NCI-H345 (cell line): ENCODE measurements around the gene CSRP1.
"Not testable (repeated sequence)": the region's sequence is repeated elsewhere in the genome, so short reads cannot be mapped to it uniquely, and the experiment has no call there.

Experiments
- DNase-seq: peaks from one replicate; lab custom pipeline; 2025; lab: John Stamatoyannopoulos, UW

CSRP1 gene

DNA sequence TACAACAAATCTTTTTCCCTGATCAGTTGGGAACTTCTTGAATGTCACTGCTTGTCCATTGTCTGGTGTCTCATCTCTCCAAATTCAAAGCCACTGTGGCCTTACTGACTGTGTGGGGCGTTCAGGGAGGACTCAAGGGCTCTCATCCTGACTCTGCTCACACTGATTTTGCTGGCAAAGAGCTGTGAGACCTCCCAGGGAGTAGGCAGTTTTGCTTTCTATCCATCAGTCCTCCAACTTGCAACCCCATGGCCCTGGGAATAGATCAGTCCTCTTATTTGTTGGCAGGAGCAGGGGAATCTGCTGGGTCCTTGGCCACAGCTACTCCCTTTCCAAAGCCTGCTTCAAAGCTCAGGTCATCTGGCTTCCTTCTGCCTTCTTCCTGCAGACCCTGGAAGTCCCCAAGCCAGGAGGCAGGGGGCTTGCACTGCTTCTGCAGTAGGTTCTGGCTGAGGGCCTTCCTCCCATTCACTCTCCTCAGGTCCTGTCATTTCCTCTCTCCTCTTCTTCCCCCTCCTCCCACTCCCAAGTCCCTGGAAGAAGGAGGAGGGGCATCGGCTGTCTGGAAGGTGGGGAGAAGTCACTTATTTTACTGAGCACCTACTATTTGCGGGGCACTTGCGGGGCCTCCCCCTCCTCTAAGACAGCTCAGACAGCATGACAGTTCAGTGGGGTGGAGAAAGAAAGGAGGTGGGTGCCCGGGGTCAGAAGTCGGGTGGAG is 31.1 kb upstream of the CSRP1 start:
- DNase-seq, result peak; percentile 22

DNA sequence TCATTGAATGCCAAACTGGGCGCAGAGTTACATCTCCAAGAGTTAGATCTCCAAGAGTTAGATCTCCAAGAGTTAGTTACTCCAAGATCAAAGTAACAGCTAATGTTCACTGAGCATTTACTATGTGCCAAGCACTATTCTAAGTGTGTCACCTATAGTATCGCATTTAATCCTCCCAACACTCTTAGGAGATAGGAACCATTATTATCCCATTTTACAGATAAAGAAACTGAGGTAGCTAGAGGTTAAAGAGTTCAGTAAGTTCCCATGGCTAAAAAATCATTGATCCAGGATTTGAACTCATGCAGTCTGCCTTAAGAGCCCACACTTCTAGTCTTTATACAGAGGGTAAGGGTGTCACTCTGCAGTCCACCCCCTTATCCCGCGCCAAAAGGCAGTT is 30.5 kb upstream of the CSRP1 start:
- DNase-seq, result no peak

DNA sequence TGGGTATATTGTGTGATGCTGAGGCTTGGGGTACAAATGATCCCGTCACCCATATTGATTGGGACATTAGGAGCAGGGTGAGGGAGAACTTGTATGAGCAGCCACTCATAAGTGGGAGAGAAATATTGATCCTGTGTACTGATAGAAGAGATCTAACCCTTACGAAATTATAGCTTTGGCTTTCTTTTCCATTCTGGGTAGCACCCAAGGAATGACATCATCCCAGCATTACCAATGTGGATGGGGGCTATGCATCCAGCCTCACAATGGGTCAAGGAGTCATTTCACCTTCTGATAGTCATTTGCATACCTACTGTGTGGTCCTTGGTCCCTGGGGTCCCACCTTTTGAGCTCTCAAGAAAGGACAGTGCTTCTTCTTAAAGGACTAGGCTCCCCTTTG is 30.1 kb upstream of the CSRP1 start:
- DNase-seq, result no peak

DNA sequence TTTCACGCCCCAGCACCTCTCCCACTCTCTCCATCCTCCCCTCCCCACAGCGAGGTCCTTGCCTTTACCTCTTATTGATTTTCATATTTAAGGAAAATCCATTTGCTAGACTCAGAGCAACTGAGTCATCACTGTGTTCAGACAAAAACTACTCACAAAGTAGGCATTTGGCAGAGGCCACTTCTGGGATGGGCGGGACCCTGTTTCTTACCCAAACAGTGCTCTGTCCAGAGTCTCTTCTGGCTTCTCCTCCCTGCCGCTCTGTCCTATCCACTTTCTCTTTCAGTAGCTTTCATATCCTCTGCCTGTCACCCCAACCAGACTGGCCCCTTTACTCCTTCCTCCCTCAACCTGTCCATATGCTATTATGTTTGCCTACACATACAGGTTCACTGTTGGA is 29.6 kb upstream of the CSRP1 start:
- DNase-seq, result no peak

DNA sequence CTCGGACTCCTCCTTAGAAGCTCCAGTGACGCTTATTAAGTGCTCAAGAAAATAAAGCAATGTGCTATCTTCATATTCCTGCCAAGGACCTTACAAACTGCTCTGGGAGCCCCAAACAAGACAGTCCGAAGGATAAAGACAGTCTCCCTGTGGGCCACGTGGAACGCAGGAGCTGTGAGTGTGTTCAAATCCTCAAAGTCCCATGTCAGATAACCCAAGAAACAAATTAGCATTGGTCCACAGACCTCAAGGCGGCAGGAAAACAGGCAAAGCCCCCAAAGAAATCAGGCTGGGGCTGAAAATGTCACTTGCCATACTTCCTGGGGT is 29.0 kb upstream of the CSRP1 start:
- DNase-seq, result no peak

DNA sequence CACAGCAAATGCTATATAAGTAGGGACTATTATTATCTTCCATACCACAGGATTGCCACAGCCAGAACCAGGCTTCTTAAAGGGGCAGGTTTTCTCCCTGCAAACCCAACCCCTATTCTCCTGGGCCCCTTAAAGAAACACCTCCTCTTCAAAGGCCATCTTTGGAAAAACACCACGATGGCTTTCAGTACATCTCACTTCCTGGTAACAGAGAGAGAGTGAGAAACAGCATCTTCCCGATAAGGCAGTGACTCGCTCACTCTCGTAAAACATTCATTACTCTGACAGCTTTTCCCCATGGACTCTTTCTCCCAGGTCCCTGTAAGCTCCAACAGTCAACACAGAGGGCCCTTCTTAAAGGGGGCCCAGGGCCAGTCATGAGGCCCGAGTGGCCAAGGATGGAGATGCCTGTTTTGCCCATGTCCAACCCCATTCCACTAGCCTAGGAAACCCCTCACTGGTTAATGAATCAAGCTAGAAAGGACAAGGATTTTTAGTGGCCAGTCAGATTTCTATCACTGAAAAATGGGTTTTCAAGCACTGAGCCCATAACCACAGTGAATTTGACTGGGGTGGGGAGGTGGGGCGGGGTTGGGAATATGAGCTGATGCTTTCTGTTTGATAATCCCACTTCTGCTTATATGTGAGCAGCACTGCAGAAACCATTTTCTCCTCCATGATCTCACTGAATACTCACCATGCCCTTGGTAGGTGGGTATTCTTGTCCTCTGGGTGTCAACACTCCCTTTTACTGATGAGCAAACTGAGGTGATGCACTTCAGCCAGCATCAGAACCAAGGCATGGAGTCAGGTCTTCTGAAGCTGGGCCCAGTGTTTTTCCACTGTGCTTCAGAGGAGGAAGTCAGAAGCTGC is 28.4 kb upstream of the CSRP1 start:
- no peak for DNase-seq

DNA sequence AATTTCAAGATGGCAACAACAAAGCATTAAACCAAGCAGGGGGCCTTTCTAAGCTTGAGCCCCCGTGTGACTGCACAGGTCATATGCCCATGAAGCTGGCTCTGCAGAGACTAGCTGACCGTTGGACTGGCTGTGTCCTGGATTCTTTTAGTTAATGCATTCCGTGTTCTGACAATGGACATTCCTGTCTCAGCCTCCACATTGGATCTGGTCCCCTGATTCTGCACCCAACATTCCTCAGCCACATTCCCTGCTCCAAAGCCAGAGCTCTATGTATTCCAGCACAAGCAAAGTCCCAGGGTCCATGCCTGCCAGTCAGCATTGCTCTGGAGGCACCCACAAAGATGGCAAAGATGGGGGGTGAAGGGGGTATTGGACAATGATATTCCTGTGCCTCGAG is 26.9 kb upstream of the CSRP1 start:
- no peak for DNase-seq

DNA sequence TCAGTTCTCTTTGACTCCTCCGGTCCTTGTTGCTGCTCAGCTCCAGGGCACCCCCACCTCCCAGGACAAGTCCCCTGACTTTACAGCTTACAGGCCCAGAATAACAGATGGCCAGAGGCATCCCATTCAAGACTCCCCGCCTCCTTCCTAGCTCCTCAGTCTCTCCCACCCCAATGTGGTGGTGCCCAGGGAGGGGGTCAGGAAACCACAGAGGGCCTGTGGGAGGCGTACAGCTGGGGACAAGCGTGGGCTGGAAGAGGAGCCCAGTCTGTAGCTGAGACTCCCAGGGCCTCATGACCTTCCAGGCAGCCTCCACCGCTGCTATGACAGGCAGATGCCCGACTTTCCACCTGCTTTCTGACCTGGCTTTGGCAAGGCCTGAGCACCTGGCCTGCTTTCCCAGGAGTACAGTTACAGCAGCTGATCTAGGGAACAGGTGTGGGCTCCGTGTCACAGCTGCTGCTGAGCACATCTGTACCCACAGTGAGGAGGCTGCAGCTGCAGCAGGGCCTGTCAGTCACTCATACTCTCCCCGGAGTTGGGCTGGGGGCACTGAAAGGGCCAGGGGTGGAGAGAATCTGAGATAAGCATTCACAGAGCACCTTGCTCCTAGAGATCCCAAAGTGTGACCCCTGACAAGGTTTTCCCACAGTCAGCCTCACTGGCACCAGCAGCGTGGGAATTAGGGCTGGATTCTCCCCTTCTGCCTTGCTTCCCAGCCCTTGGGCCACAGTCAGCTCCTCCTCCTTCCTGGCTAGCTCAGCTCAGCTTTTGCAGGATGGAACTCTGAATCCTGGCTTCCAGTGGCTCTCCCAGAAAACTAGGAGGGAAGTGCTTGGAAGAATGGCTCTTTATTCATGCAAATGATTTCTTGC is 24.9 kb upstream of the CSRP1 start:
- DNase-seq, result peak; percentile 37

DNA sequence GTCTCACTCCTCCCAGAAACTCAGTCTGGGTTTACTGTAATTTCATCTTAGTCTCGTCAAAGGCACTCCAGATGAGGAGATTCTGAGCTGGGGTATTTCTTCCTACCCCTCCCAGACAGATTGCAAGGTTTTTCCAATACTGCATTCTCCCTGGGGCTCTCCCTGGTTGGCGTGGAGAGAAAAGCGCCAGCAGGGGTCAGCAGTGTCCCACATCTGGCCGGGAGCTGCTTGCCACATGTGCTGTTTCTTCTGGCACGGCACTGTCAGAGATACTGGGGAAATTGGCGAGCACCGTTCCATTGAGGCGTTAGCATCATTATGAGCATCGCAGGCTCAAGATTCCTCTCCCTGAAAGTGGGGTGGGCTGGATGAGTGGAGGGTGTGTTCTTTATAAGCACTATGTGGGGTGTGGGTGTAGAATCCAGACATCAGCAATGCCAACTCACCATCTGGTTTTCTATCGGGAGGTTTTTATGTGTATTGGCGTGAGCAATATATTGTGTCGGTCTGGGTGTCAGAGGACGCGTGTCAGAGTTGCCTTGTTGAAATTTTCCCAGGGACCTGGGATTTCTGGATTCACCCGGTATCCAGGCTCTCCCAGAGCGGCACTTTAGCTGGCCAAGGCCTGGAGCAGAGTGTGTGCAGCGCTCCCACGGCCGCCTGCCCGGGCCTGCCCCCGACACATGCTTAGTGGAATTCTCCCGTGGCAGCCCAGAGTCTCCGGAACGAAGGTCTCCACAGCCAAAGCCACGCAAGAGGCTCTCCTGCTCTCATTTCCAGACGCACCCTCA is 24.0 kb upstream of the CSRP1 start:
- peak; percentile 65 for DNase-seq

DNA sequence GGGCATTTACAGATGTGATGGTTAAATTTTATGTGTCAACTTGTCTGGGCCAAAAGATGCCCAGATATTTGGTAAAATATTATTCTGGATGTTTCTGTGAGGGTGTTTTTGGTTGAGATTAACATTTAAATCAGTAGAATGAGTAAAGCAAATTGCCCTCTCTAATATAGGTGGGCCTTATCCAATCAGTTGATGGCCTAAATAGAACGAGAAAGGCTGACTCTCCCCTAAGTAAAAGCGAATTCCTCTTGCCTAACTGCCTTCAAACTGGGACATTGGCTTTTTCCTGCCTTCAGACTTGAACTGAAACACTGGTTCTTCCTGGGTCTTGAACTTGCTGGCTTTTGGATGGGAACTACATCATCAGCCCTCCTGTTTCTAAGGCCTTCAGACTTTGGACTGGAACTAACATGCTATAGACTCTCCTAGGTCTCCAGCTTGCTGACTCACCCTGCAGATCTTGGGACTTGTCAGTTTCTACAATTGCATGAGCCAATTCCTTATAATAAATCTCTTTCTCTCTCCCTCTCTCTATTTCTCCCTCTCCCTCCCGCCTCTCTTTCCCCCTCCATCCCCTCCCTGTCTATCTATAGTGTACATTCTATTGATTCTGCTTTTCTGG is 21.8 kb upstream of the CSRP1 start:
- no peak for DNase-seq

DNA sequence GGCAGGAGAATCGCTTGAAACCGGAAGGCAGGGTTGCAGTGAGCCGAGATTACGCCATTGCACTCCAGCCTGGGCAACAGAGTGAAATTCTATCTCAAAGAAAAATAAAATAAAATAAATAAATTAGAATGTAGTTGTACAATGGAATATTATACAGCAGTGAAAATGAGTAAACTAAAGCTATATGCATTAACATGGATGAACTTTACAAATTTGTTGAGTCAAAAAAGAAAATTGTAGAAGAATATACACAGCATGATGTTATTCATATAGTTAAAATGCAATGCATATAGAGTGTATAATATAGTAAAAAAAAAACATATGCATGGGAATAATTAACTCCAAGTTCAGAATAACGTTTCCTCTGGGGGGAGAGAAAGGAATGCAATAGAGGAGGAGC is 21.0 kb upstream of the CSRP1 start:
- DNase-seq, result no peak

DNA sequence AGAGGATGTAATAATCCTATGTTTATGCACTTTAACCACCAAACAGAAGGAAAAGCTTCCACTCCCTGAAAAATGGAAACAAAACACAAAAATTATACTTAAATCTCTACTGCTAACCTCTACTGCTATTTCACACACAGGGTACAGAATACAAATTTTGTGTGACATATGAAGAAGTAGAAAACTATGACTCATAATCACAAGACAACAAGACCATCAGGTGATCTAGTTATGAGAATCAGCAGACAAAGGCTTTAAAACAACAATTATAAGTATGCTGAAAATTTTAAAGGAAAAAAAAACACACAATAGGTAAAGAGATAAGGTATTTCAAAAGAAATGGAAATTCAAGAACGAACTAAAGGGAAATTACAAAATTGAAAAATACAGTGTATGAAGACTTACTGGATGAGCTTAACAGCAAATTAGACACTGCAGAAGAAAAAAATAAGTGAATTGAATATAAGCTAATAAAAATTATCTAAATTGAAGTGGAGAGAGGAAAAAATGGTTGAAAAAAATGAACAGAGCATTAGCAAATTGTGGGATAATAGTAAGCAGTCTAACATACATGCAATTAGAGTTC is 18.4 kb upstream of the CSRP1 start:
- no peak for DNase-seq

DNA sequence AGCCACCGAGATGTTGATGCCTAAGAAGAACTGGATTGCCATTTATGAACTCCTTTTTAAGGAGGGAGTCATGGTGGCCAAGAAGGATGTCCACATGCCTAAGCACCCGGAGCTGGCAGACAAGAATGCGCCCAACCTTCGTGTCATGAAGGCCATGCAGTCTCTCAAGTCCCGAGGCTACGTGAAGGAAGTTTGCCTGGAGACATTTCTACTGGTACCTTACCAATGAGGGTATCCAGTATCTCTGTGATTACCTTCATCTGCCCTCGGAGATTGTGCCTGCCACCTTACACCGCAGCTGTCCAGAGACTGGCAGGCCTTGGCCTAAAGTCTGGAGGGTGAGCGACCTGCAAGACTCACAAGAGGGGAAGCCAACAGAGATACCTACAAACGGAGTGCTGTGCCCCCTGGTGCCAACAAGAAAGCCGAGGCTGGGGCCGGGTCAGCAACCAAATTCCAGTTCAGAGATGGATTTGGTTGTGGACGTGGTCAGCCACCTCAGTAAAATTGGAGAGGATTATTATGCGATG is 13.2 kb upstream of the CSRP1 start:
- DNase-seq, result not testable (repeated sequence)

DNA sequence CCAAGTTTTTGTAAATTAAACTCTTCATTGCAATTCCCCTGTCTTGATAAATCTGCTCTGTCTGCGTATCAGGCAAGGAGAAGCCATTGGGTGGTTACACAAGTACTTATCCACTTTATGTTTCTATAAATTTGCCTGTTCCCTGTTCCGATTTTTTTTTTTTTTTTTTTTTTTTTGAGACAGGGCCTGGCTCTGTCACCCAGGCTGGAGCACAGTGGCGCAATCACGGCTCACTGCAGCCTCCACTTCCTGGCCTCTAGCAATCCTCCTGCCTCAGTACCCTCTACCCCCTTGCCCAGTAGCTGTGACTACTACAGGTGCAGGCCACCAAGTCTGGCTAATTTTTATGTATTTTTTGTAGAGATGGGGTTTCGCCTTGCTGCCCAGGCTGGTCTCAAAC is 11.1 kb upstream of the CSRP1 start:
- DNase-seq, result no peak

DNA sequence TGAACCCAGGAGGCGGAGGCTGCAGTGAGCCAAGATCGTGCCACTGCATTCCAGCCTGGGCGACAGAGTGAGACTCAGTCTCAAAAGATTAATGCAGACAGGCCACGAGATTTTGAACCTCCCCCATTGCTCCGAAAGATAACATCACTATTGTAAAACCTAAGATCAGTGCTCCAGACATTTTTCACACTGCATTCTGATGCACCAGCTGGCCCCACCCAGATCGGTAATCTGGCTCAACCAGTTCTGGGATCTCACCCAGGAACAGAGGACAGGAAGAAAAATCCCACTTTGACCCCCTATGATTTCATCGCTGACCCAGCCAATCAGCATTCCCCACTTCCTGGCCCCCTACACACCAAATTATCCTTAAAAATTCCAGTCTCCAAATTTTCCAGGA is 10.7 kb upstream of the CSRP1 start:
- no peak for DNase-seq

DNA sequence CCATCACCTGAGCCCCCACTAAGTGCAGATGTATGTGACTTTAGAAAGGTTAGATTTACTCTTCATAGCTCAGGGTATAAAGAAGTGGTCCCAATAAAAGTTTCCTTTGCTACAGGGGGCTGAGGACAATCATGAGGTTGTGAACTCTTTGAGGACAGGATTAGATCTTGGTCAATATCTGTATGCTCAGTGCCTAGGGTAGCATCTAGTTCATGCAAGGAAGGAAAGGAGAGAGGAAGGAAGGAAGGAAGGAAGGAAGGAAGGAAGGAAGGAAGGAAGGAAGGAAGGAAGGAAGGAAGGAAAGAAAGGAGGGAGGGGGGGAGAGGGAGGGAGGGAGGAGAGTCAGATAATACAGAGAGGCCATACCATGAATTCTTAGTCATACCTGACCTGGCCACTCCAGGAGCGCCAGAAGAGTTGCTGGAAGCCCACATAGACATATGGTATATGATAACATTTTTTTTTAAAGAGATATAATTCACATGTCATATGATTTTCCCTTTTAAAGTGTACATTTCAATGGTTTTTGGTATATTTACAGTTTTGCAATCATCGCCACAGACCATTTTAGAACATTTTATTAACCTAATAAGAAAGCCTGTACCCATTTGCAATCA is 9.7 kb upstream of the CSRP1 start:
- DNase-seq, result no peak

DNA sequence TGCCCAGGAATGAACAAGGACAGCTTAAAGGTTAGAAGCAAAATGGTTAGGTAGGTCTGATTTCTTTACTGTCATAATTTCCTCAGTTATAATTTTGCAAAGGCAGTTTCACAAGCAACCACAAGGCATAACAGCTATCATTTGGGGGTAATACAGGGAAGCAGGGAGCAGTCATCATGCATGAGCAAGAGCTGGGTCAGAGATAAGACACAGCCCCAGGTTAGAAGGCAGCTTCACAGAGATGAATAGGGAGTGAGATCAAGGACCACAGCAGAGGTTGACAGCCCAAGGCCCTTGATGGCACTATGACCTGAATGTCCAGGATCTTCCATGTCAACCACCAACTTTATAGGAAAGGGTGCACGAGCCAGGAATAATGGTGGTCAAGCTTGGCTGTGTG is 9.0 kb upstream of the CSRP1 start:
- no peak for DNase-seq

DNA sequence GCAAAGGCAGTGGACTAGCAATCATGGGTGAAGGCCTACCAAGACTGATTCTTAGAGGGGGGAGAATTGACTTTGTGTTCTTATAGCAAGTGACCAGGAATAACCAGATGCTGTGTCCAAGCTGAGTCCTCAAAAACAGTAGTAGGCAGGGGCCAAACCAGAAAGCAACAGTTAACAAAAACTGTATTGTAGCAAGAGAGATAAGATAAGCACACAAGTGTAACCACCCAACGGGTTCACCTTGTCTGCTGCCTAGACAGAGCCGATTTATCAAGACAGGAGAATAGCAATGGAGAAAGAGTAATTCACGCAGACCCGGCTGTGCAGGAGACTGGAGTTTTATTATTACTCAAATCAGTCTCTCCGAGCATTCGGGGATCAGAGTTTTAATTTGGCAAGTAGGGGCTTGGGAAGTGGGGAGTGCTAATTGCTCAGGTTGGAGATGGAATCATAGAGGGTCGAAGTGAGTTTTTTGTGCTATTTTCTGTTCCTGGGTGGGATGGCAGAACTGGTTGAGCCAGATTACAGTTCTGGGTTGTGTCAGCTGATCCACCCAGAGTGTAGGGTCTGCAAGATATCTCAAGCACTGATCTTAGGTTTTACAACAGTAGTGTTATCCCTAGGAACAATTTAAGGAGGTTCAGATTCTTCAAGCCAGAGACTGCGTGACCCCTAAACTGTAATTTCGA is 8.3 kb upstream of the CSRP1 start:
- no peak for DNase-seq

DNA sequence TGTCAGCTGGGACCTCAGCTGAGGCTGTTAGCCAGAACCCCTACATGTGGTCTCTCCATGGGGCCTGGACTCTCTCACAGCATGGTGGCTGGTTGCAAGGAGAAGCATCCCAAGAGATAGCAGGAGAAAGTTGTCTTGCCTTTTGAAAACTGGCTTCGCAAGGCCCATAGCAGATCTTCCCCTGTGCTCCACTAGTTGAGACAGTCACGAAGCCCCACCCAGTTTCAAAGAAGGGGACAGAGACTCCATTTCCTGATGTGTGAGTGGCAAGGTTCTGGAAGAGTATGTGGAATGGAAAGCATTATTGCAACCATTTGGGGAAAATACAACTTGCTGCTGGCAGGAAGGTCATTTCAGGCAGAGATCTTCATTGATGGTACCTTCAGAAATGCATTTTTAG is 7.5 kb upstream of the CSRP1 start:
- DNase-seq, result no peak
